Measurements from ENCODE around the gene PRR14L. TPM values are rescaled to one million over a fixed set of nuclear protein-coding genes. Genes with fewer than 3 reads are reported as not detected.
A peak's percentile ranks its signal among the peaks of the same experiment; 100 is the strongest.

PRR14L gene
- total RNA-seq, 2 donors from 2014 or later: 50.3 to 57.4 TPM

- DNase-seq (ENCODE audit: low spot score in 2 of 2): no peak
- H3K36me3 Mint-ChIP-seq: peaks cover 0 to 9% of the 10 kb centered on the region in 2 donors
- no peaks in the 10 kb centered on the region for H3K9me3 Mint-ChIP-seq
- ATAC-seq: peak in 1 of 2 donors; percentile 47
- peak overlapping the region; percentile 68 to 89 for H3K27ac Mint-ChIP-seq
Measured at GRCh38 chr22:31637891-31638618, 111.9 kb downstream of the PRR14L start.

- no peaks in the 10 kb centered on the region for H3K9me3 Mint-ChIP-seq
- ATAC-seq (no peak), DNase-seq (ENCODE audit: low spot score in 2 of 2) (no peak)
- H3K36me3 Mint-ChIP-seq: peaks cover 0 to 9% of the 10 kb centered on the region in 2 donors
- peak overlapping the region in 1 of 2 donors; percentile 89 for H3K27ac Mint-ChIP-seq
Measured at GRCh38 chr22:31637447-31637890, 112.5 kb downstream of the PRR14L start.

GRCh38 chr22:31635638-31636306 lies 114.2 kb downstream of the PRR14L start:
- Mint-ChIP-seq H3K36me3 (no peaks in the 10 kb centered on the region), H3K9me3 (no peaks in the 10 kb centered on the region), H3K27ac (peak overlapping the region; percentile 8 to 74)
- no peak for DNase-seq (ENCODE audit: low spot score in 2 of 2)
- ATAC-seq: no peak

GRCh38 chr22:31631436-31631835 lies 118.5 kb downstream of the PRR14L start:
- H3K36me3 Mint-ChIP-seq: no peaks in the 10 kb centered on the region
- no peak for ATAC-seq

More at GRCh38 chr22:31631436-31631835, 118.5 kb downstream of the PRR14L start:
- H3K9me3 Mint-ChIP-seq: no peaks in the 10 kb centered on the region
- peak overlapping the region; percentile 86 to 91 for H3K27ac Mint-ChIP-seq
- DNase-seq (ENCODE audit: low spot score in 2 of 2): no peak

Other genes with a start within 250 kb of the PRR14L start
- gene PISD, start 87.9 kb downstream of the PRR14L start, total RNA-seq: 10 to 100 TPM; 36.8 to 41.9 TPM
- 10 to 100 TPM; 50.1 to 54.4 TPM for gene DEPDC5, start 3.9 kb upstream of the PRR14L start, total RNA-seq
- gene YWHAH, start 194.4 kb upstream of the PRR14L start, total RNA-seq: 100 to 1,000 TPM in 1 of 2 donors, 10 to 100 TPM in 1; 95.9 to 143 TPM